HEK293 (cell line): ENCODE data around the gene KCP.

Source experiments
- CTCF ChIA-PET: fragments of 350-600 bp; formaldehyde crosslinking; extraction: SDS; loops from one replicate; lab custom pipeline; 2021; ENCODE audit warnings: antibody characterized with exemption; lab: Yijun Ruan, JAX
- POLR2A ChIA-PET: fragments of 300-600 bp; formaldehyde crosslinking; extraction: SDS; loops from one replicate; lab custom pipeline; 2020; ENCODE audit warnings: antibody characterized with exemption, inconsistent platforms; lab: Yijun Ruan, JAX
- H3K27ac ChIP-seq: fragments of 200-500 bp; sonication (Bioruptor generic); 2 replicates; pipeline ENCODE4 v1.5.1; 2014; ENCODE audit warnings: low read depth, low read length, control low read depth, inconsistent platforms; ENCODE audit errors: extremely low read depth
- H3K36me3 ChIP-seq, 2 experiments: fragments of 200-500 bp in 1 of 2; sonication (Bioruptor generic) in 1 of 2; 1 replicate in 1 of 2; 2 replicates in 1 of 2; pipeline ENCODE4 v1.5.1; 2014 to 2017; ENCODE audit warnings: inconsistent platforms in 2 of 2, low read length in 2 of 2; ENCODE audit not compliant: control insufficient read depth in 2 of 2, insufficient read depth in 1 of 2
- H3K4me1 ChIP-seq: fragments of 200-500 bp; sonication (Bioruptor generic); 2 replicates; pipeline ENCODE4 v1.5.1; 2014; ENCODE audit warnings: mild to moderate bottlenecking, low read length, inconsistent platforms; ENCODE audit not compliant: control insufficient read depth, insufficient read depth
- H3K4me3 ChIP-seq: 2 replicates; pipeline ENCODE4 v1.5.1; 2011; ENCODE audit warnings: low read depth, mild to moderate bottlenecking, control low read depth, low read length, moderate library complexity
- H3K9me3 ChIP-seq: fragments of 200-500 bp; sonication (Bioruptor generic); 2 replicates; pipeline ENCODE4 v1.5.1; 2014; ENCODE audit warnings: low read depth, low read length, inconsistent platforms; ENCODE audit not compliant: control insufficient read depth, insufficient read depth
- KLF8 ChIP-seq: fragments of 450-650 bp; formaldehyde crosslinking; IDR thresholded peaks from 2 replicates; pipeline ENCODE4 v1.5.1; 2016; ENCODE audit warnings: missing biosample characterization, missing genetic modification characterization
- REPIN1 ChIP-seq: fragments of 450-650 bp; formaldehyde crosslinking; IDR thresholded peaks from 2 replicates; pipeline ENCODE4 v1.5.1; 2017; ENCODE audit warnings: missing biosample characterization, missing genetic modification characterization, low read depth
- SP2 ChIP-seq: fragments of 450-650 bp; formaldehyde crosslinking; IDR thresholded peaks from 2 replicates; pipeline ENCODE4 v1.5.1; 2016; ENCODE audit warnings: missing biosample characterization, missing genetic modification characterization
- TCF7L2 ChIP-seq: IDR thresholded peaks from 2 replicates; pipeline ENCODE4 v1.6.1; 2011; ENCODE audit warnings: low read depth, mild to moderate bottlenecking, inconsistent platforms, low read length, moderate library complexity, borderline replicate concordance
- WT1 ChIP-seq: fragments of 450-650 bp; formaldehyde crosslinking; IDR thresholded peaks from 2 replicates; pipeline ENCODE4 v1.5.1; 2016; ENCODE audit warnings: missing biosample characterization, missing genetic modification characterization
- ZBTB1 ChIP-seq: fragments of 450-650 bp; formaldehyde crosslinking; IDR thresholded peaks from 2 replicates; pipeline ENCODE4 v1.5.1; 2016; ENCODE audit warnings: missing biosample characterization, missing genetic modification characterization
- ZNF530 ChIP-seq: fragments of 450-650 bp; formaldehyde crosslinking; IDR thresholded peaks from 2 replicates; pipeline ENCODE4 v1.5.1; 2016; ENCODE audit warnings: low read depth, missing biosample characterization, missing genetic modification characterization
- ZNF629 ChIP-seq: fragments of 450-650 bp; formaldehyde crosslinking; IDR thresholded peaks from 2 replicates; pipeline ENCODE4 v1.5.1; 2017; ENCODE audit warnings: missing biosample characterization, missing genetic modification characterization
- ZNF654 ChIP-seq: fragments of 450-650 bp; formaldehyde crosslinking; IDR thresholded peaks from 2 replicates; pipeline ENCODE4 v1.5.1; 2016; ENCODE audit warnings: low read depth, missing biosample characterization, missing genetic modification characterization
- TF ChIP-seq, protein P1 (sequence below): fragments of 450-650 bp; formaldehyde crosslinking; IDR thresholded peaks from 2 replicates; pipeline ENCODE4 v1.5.0; 2017; ENCODE audit warnings: missing biosample characterization, missing genetic modification characterization, borderline replicate concordance
- TF ChIP-seq, protein P2 (sequence below): fragments of 450-650 bp; formaldehyde crosslinking; conservative IDR thresholded peaks from 2 replicates; pipeline ENCODE4 v1.5.1; 2016; ENCODE audit warnings: low read depth, missing biosample characterization, missing genetic modification characterization
- TF ChIP-seq, protein P3 (sequence below): fragments of 450-650 bp; formaldehyde crosslinking; IDR thresholded peaks from 2 replicates; pipeline ENCODE4 v1.5.1; 2016; ENCODE audit warnings: missing biosample characterization, missing genetic modification characterization
- TF ChIP-seq, protein P4 (sequence below): IDR thresholded peaks from 2 replicates; pipeline ENCODE4 v1.6.1; 2011; ENCODE audit warnings: mild to moderate bottlenecking, low read depth, low read length, borderline replicate concordance
- TF ChIP-seq, protein P5 (sequence below): fragments of 450-650 bp; formaldehyde crosslinking; IDR thresholded peaks from 2 replicates; pipeline ENCODE4 v1.5.1; 2016; ENCODE audit warnings: missing biosample characterization, missing genetic modification characterization
- TF ChIP-seq, protein P6 (sequence below): fragments of 450-650 bp; formaldehyde crosslinking; IDR thresholded peaks from 2 replicates; pipeline ENCODE4 v1.5.1; 2016; ENCODE audit warnings: missing biosample characterization, missing genetic modification characterization

The KCP gene

DNA sequence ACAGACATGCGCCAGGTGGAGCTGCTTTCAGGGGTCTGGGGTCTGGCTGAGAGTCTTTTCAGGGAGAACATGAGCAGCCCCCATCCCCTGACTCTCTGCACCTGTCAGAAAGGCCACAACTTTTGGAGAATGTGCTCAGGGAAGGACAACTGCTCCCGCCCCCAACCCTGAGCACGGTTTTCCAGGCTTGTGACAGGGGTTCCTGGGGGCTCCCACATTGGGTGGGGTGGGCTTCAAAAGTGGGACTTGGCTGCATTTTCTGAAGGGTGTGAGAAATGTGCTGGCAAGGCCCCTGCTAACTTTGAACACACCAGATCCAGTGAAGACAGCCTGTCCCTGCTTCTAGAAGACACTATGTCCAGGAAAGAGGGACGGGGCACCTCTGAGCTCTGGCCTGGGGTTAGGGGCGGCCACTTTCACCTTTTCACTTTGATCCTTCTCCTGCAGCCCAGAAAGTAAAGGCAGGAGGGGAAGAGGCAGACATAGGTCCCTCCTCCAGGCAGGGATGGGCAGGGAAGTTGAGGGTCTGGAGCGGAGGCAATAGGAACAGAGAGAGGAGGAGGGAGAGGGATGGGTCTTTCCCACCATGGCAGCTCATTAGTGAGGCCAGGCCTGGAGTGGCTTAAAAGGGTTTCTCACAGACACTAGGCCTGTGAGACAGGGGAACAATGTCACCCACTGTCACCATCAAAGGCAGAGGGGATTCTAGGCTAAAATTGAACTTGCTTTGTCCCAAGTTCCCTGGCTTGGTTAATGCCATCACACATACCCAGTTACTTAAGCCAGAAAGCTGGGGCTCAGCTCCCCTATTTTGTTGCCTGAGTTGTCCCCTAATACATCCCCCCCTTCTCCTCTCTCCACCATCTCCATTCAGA lies 1.5 kb downstream of the KCP start:
- CTCF ChIA-PET: interaction anchor here (0.7 kb wide), 2 partner anchors 182 to 265 kb away, joined by 3 read pairs; no protein-coding TSS in a partner anchor
- no peak overlapping the region for H3K4me3 ChIP-seq
- POLR2A ChIA-PET: no interaction called here
- H3K4me1 ChIP-seq: no peaks in the 10 kb centered on the region
- no peaks in the 10 kb centered on the region for H3K36me3 ChIP-seq
- no peak overlapping the region for H3K27ac ChIP-seq
- TF ChIP-seq SP2 (tag by site-specific recombination) (peak; percentile 14; the same call in 1 of the 2 replicates), KLF8 (no peak)
- TF ChIP-seq, protein P1, sequence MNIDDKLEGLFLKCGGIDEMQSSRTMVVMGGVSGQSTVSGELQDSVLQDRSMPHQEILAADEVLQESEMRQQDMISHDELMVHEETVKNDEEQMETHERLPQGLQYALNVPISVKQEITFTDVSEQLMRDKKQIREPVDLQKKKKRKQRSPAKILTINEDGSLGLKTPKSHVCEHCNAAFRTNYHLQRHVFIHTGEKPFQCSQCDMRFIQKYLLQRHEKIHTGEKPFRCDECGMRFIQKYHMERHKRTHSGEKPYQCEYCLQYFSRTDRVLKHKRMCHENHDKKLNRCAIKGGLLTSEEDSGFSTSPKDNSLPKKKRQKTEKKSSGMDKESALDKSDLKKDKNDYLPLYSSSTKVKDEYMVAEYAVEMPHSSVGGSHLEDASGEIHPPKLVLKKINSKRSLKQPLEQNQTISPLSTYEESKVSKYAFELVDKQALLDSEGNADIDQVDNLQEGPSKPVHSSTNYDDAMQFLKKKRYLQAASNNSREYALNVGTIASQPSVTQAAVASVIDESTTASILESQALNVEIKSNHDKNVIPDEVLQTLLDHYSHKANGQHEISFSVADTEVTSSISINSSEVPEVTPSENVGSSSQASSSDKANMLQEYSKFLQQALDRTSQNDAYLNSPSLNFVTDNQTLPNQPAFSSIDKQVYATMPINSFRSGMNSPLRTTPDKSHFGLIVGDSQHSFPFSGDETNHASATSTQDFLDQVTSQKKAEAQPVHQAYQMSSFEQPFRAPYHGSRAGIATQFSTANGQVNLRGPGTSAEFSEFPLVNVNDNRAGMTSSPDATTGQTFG (tag by site-specific recombination): no peak
- TF ChIP-seq, all 188 proteins: peak for 1
- no peaks in the 10 kb centered on the region for H3K9me3 ChIP-seq

DNA sequence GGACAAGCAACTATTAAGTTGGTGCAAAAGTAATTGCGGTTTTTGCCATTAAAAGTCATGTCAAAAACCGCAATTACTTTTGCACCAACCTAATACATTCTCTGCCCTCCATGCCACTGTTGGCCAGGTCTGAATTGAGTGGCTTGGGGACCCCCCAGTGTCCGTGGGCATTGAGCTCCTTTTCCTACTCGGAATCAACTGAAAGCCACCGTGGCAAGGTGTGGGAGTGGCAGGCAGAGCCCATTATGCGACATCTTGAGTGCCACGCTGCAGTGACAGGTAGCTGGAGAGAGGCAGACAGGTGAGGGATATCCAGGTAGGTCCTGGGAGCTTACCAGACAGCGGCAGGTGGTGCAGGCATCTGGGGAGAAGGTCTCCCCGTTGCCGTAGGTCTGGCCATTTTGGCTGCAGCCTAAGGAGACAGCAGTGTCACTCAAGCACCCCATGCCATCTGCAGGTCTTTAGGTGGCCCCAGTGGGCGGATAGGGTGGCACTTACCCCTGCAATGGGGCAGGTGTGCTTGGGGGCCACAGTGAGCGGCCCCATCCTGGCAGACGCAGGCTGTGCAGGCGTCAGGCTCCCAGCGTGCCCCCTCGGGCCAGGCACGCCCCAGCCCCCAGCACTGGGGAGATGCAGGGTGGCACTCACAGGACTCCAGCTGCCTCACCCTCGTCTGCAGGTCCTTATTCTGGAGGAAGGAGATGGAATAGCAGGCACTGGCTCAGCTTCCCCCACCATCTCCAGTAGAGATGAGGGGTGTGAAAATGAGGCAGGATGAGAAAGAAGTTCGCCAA lies 3.5 kb downstream of the KCP start:
- H3K27ac ChIP-seq: no peak overlapping the region
- no peak overlapping the region for H3K4me3 ChIP-seq
- H3K4me1 ChIP-seq: no peaks in the 10 kb centered on the region
- CTCF ChIA-PET: no interaction called here
- no peaks in the 10 kb centered on the region for H3K9me3 ChIP-seq
- no peaks in the 10 kb centered on the region for H3K36me3 ChIP-seq
- POLR2A ChIA-PET: no interaction called here
- TF ChIP-seq TCF7L2: no peak
- TF ChIP-seq, protein P2, sequence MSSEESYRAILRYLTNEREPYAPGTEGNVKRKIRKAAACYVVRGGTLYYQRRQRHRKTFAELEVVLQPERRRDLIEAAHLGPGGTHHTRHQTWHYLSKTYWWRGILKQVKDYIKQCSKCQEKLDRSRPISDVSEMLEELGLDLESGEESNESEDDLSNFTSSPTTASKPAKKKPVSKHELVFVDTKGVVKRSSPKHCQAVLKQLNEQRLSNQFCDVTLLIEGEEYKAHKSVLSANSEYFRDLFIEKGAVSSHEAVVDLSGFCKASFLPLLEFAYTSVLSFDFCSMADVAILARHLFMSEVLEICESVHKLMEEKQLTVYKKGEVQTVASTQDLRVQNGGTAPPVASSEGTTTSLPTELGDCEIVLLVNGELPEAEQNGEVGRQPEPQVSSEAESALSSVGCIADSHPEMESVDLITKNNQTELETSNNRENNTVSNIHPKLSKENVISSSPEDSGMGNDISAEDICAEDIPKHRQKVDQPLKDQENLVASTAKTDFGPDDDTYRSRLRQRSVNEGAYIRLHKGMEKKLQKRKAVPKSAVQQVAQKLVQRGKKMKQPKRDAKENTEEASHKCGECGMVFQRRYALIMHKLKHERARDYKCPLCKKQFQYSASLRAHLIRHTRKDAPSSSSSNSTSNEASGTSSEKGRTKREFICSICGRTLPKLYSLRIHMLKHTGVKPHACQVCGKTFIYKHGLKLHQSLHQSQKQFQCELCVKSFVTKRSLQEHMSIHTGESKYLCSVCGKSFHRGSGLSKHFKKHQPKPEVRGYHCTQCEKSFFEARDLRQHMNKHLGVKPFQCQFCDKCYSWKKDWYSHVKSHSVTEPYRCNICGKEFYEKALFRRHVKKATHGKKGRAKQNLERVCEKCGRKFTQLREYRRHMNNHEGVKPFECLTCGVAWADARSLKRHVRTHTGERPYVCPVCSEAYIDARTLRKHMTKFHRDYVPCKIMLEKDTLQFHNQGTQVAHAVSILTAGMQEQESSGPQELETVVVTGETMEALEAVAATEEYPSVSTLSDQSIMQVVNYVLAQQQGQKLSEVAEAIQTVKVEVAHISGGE: no peak
- no peak for TF ChIP-seq WT1
- no peak for TF ChIP-seq ZNF629 (tag by site-specific recombination)
- TF ChIP-seq, protein P3, sequence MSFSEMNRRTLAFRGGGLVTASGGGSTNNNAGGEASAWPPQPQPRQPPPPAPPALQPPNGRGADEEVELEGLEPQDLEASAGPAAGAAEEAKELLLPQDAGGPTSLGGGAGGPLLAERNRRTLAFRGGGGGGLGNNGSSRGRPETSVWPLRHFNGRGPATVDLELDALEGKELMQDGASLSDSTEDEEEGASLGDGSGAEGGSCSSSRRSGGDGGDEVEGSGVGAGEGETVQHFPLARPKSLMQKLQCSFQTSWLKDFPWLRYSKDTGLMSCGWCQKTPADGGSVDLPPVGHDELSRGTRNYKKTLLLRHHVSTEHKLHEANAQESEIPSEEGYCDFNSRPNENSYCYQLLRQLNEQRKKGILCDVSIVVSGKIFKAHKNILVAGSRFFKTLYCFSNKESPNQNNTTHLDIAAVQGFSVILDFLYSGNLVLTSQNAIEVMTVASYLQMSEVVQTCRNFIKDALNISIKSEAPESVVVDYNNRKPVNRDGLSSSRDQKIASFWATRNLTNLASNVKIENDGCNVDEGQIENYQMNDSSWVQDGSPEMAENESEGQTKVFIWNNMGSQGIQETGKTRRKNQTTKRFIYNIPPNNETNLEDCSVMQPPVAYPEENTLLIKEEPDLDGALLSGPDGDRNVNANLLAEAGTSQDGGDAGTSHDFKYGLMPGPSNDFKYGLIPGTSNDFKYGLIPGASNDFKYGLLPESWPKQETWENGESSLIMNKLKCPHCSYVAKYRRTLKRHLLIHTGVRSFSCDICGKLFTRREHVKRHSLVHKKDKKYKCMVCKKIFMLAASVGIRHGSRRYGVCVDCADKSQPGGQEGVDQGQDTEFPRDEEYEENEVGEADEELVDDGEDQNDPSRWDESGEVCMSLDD (tag by site-specific recombination): no peak
- no peak for TF ChIP-seq ZNF530 (tag by site-specific recombination)
- TF ChIP-seq ZBTB1 (tag by site-specific recombination): no peak
- TF ChIP-seq, protein P4, sequence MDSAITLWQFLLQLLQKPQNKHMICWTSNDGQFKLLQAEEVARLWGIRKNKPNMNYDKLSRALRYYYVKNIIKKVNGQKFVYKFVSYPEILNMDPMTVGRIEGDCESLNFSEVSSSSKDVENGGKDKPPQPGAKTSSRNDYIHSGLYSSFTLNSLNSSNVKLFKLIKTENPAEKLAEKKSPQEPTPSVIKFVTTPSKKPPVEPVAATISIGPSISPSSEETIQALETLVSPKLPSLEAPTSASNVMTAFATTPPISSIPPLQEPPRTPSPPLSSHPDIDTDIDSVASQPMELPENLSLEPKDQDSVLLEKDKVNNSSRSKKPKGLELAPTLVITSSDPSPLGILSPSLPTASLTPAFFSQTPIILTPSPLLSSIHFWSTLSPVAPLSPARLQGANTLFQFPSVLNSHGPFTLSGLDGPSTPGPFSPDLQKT: no peak
- TF ChIP-seq REPIN1 (tag by site-specific recombination): no peak
- TF ChIP-seq, protein P5, sequence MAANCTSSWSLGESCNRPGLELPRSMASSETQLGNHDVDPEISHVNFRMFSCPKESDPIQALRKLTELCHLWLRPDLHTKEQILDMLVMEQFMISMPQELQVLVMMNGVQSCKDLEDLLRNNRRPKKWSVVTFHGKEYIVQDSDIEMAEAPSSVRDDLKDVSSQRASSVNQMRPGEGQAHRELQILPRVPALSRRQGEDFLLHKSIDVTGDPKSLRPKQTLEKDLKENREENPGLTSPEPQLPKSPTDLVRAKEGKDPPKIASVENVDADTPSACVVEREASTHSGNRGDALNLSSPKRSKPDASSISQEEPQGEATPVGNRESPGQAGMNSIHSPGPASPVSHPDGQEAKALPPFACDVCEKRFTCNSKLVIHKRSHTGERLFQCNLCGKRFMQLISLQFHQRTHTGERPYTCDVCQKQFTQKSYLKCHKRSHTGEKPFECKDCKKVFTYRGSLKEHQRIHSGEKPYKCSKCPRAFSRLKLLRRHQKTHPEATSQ (tag by site-specific recombination): no peak
- TF ChIP-seq, protein P6, sequence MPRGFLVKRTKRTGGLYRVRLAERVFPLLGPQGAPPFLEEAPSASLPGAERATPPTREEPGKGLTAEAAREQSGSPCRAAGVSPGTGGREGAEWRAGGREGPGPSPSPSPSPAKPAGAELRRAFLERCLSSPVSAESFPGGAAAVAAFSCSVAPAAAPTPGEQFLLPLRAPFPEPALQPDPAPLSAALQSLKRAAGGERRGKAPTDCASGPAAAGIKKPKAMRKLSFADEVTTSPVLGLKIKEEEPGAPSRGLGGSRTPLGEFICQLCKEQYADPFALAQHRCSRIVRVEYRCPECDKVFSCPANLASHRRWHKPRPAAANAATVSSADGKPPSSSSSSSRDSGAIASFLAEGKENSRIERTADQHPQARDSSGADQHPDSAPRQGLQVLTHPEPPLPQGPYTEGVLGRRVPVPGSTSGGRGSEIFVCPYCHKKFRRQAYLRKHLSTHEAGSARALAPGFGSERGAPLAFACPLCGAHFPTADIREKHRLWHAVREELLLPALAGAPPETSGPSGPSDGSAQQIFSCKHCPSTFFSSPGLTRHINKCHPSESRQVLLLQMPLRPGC: no peak
- TF ChIP-seq ZNF654 (tag by site-specific recombination): no peak
